ENCODE data around the gene MAP1LC3A. TPM values are rescaled to one million over a fixed set of nuclear protein-coding genes. Genes with fewer than 3 reads are reported as not detected.

The MAP1LC3A gene
- total RNA-seq, 1 experiment from 2014 or later, result 16.9 TPM

DNA sequence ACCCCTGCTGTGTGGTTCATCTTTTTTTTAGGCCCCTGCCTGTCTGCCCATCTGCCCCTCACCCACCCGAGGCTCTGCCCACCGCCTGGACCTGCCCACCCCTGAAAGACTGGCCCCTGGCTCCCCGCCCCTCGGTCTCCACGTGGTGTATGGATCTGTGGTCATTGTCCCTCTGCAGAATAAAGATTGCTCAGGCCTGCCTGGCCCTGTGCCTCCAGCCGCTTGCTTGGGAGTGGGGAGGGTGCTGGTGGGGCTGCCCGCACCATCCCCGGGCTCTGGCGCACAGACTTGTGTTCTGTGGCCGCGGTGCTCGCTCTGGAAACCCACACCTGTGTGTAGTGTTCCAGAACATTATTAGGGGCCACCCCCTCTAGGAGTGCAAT is 1.6 kb downstream of the MAP1LC3A start:
- no peak overlapping the region for H3K4me3 ChIP-seq (ENCODE audit: low read depth, low read length, poor library complexity, severe bottlenecking)
- no peaks in the 10 kb centered on the region for H3K4me1 ChIP-seq (ENCODE audit: insufficient read depth, low read length, poor library complexity, severe bottlenecking)
- no peaks in the 10 kb centered on the region for H3K27me3 ChIP-seq (replicated peaks; ENCODE audit: insufficient read depth, low read depth, low read length, poor library complexity)
- H3K36me3 ChIP-seq (ENCODE audit: insufficient read depth, low read length, poor library complexity, severe bottlenecking), result no peaks in the 10 kb centered on the region
- no peak for DNase-seq (ENCODE audit: low spot score)
- no peak overlapping the region for H3K27ac ChIP-seq (ENCODE audit: low read depth, low read length, poor library complexity, severe bottlenecking)
- H3K9me3 ChIP-seq (ENCODE audit: low read depth, low read length, poor library complexity, severe bottlenecking), result no peaks in the 10 kb centered on the region
- BruUV-seq (replicated peaks), result no TSS peak
- intact Hi-C loops (cut with micrococcal nuclease; ENCODE audit: unreplicated experiment), result no loop called here
- ChIA-PET CTCF (no interaction called here), POLR2A (ENCODE audit: low non-redundant PET) (no interaction called here)
- TF ChIP-seq, protein P1, sequence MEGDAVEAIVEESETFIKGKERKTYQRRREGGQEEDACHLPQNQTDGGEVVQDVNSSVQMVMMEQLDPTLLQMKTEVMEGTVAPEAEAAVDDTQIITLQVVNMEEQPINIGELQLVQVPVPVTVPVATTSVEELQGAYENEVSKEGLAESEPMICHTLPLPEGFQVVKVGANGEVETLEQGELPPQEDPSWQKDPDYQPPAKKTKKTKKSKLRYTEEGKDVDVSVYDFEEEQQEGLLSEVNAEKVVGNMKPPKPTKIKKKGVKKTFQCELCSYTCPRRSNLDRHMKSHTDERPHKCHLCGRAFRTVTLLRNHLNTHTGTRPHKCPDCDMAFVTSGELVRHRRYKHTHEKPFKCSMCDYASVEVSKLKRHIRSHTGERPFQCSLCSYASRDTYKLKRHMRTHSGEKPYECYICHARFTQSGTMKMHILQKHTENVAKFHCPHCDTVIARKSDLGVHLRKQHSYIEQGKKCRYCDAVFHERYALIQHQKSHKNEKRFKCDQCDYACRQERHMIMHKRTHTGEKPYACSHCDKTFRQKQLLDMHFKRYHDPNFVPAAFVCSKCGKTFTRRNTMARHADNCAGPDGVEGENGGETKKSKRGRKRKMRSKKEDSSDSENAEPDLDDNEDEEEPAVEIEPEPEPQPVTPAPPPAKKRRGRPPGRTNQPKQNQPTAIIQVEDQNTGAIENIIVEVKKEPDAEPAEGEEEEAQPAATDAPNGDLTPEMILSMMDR (conservative IDR thresholded peaks at IDR 0.05; ENCODE audit: low read depth, low read length), result no peak
- no peak for TF ChIP-seq EZH2 (IDR thresholded peaks at IDR 0.05; ENCODE audit: borderline replicate concordance, low read depth, low read length, poor library complexity, severe bottlenecking)

DNA sequence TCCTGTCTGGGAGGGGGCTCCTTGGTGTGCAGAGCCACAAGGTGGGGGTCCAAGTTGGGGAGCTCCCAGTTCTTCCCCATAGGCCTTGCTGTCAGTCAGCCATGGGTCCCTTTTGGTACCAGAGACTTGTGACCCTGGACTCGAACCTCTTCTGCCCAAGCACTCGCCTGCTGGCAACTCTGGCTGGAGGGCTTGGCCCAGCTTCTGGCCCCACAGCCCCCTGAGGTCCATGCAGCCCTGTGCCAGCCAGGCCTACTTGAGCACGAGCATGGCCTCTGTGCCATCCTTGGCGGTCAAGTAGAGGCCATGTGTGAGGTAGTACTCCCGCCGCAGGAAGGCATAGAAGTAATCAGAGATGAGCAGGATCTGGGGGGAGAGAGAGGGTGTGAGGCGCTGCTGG is 2.1 kb downstream of the MAP1LC3A start:
- TF ChIP-seq, protein P1 (conservative IDR thresholded peaks at IDR 0.05; ENCODE audit: low read depth, low read length), result no peak
- no peak for TF ChIP-seq EZH2 (IDR thresholded peaks at IDR 0.05; ENCODE audit: borderline replicate concordance, low read depth, low read length, poor library complexity, severe bottlenecking)
- Histone ChIP-seq H3K27ac (ENCODE audit: low read depth, low read length, poor library complexity, severe bottlenecking) (no peak overlapping the region), H3K36me3 (ENCODE audit: insufficient read depth, low read length, poor library complexity, severe bottlenecking) (no peaks in the 10 kb centered on the region), H3K4me3 (ENCODE audit: low read depth, low read length, poor library complexity, severe bottlenecking) (no peak overlapping the region), H3K27me3 (replicated peaks; ENCODE audit: insufficient read depth, low read depth, low read length, poor library complexity) (no peaks in the 10 kb centered on the region), H3K4me1 (ENCODE audit: insufficient read depth, low read length, poor library complexity, severe bottlenecking) (no peaks in the 10 kb centered on the region), H3K9me3 (ENCODE audit: low read depth, low read length, poor library complexity, severe bottlenecking) (no peaks in the 10 kb centered on the region)
- intact Hi-C loops (cut with micrococcal nuclease; ENCODE audit: unreplicated experiment), result no loop called here
- ChIA-PET CTCF (no interaction called here), POLR2A (ENCODE audit: low non-redundant PET) (no interaction called here)
- BruUV-seq (replicated peaks), result no TSS peak
- no peak for DNase-seq (ENCODE audit: low spot score)

DNA sequence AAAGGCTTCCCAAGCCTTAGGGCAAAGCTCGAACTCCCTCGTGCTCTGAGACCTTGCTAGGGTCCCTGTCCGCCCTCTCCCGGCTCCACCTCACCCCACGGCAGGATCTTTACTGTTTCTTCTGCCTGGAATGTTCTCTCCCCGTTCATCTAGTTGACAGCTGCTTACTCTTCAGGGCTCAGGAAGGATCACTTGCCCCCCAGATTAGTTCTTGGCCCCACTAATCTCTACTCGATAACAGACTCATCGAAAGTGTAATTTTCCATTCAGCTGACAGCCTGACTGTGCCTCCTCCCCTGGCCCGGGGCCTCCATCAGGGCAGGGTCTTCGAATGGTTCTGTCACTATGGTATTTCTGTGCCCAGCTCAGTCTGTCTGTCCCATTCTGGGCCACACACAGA is 3.1 kb downstream of the MAP1LC3A start:
- ChIA-PET CTCF (interaction anchor here (0.6 kb wide), 1 partner anchor 210 kb away, joined by 4 read pairs; no protein-coding TSS in a partner anchor), POLR2A (ENCODE audit: low non-redundant PET) (interaction anchor here (0.5 kb wide), 1 partner anchor 79 kb away, joined by 4 read pairs; no protein-coding TSS in a partner anchor)
- no peaks in the 10 kb centered on the region for H3K4me1 ChIP-seq (ENCODE audit: insufficient read depth, low read length, poor library complexity, severe bottlenecking)
- no peaks in the 10 kb centered on the region for H3K27me3 ChIP-seq (replicated peaks; ENCODE audit: insufficient read depth, low read depth, low read length, poor library complexity)
- peak overlapping the region; percentile 13 for H3K27ac ChIP-seq (ENCODE audit: low read depth, low read length, poor library complexity, severe bottlenecking)
- intact Hi-C loops (cut with micrococcal nuclease; ENCODE audit: unreplicated experiment), result no loop called here
- DNase-seq (ENCODE audit: low spot score), result no peak
- no TSS peak for BruUV-seq (replicated peaks)
- H3K9me3 ChIP-seq (ENCODE audit: low read depth, low read length, poor library complexity, severe bottlenecking), result no peaks in the 10 kb centered on the region
- no peaks in the 10 kb centered on the region for H3K36me3 ChIP-seq (ENCODE audit: insufficient read depth, low read length, poor library complexity, severe bottlenecking)
- H3K4me3 ChIP-seq (ENCODE audit: low read depth, low read length, poor library complexity, severe bottlenecking), result no peak overlapping the region
- no peak for TF ChIP-seq EZH2 (IDR thresholded peaks at IDR 0.05; ENCODE audit: borderline replicate concordance, low read depth, low read length, poor library complexity, severe bottlenecking)
- TF ChIP-seq, protein P1 (conservative IDR thresholded peaks at IDR 0.05; ENCODE audit: low read depth, low read length), result no peak
